Adrenal gland (tissue), 5 donors: ENCODE measurements around the gene KRT72.

Source experiments
- CTCF ChIP-seq, 6 experiments: fragments of 450-650 bp in 4 of 6; fragments of 200-600 bp in 2 of 6; sonication (generic) in 1 of 6; IDR thresholded peaks; 1 replicate in 5 of 6; 2 replicates in 1 of 6; pipeline versions ENCODE4 v1.5.1 to v1.8.0; 2016 to 2021; ENCODE audit warnings: antibody characterized with exemption in 6 of 6, mild to moderate bottlenecking in 2 of 6, moderate library complexity in 1 of 6
- POLR2A ChIP-seq, 2 donors: fragments of 450-650 bp; IDR thresholded peaks; one replicate each; pipeline ENCODE4 v1.6.1; 2017; ENCODE audit warnings: antibody characterized with exemption in 2 of 2, mild to moderate bottlenecking in 2 of 2, moderate library complexity in 1 of 2
- donor health status: DM: no; HTN: no; CAD: no.

DNA sequence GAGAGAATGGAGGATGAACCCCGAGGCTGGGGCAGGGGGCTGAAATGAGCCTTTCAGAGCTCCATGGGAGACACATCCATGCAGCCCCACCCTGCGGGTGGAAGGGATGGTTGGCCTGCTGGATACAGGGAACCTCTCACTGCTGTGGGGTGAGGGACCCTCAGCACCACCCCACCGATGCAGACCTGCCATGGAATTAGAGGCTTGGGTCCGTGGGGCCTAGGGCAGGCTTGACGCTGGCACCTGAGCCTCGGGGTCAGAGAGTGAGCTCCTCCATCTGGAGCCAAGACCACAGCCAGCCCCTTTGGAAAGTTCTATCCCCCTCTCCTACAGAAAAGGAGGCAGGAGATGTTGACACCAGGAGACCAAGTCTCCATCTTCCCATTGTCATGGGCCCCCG, 20.2 kb downstream of the KRT72 start:
- TF ChIP-seq CTCF (IDR thresholded peaks at IDR 0.05) (no peak), POLR2A (IDR thresholded peaks at IDR 0.05) (no peak)
